ENCODE data around the gene HDAC4. TPM values are rescaled to one million over a fixed set of nuclear protein-coding genes. Genes with fewer than 3 reads are reported as not detected.

The HDAC4 gene
- total and polyA plus RNA-seq, 2 of the 4 experiments (the other 2 are of a cell fraction): 4.1 to 7.2 TPM

DNA sequence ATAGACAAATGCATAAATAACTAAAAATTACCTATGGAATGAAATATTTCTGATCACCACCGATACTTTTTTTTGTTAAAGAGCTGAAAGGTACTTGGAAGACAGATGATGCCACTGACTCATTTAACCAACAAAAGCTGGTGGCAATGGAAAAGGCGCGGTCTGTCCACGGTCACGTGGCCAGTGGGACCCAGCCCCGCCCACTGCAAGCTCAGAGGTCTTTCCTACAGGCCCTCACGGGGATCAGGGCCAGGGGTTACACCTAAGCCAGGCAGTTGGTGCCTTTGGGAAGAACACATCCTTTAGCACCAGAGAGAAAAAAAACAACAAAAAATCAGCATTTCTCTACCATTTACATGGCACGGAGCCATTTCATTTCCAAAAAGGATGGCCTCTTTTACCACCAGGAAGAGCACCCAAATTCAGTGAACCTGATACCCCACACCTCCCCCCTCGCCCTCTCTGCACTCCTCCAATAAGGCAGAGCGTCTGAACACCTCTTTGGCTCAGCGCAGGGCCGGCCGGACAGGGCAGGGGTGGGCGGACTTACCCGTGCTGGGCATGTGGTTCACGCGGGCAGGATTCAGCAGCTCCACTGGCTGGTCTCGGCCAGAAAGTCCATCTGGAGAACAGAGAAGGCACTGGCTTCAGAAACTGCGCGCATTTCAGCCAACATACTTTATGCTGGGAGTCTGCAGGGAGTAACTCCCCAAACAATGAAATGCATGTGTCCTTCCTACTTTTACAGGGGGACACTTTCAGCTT lies 164.6 kb downstream of the HDAC4 start:
- dilution Hi-C loops (cut with HindIII; ENCODE audit: low sequenced_read_pairs, unreplicated experiment): no loop called here
- Histone ChIP-seq H3K4me3 (ENCODE audit: insufficient read depth, low read depth, low read length) (no peak overlapping the region), H3K4ac (ENCODE audit: low read depth, low read length) (no peak overlapping the region), H2BK5ac (ENCODE audit: low read depth, low read length, poor library complexity, severe bottlenecking) (no peak overlapping the region), H3K9me3 (ENCODE audit: control insufficient read depth, insufficient read depth, low read length) (no peaks in the 10 kb centered on the region), H3K4me2 (ENCODE audit: low read depth, low read length) (no peak overlapping the region), H3K9me1 (ENCODE audit: insufficient read depth, low read length) (peaks cover 13% of the 10 kb centered on the region; the same call in 1 of the 2 replicates), H3K4me1 (ENCODE audit: control insufficient read depth, insufficient read depth, low read length) (peaks cover 13% of the 10 kb centered on the region), H3K9ac (ENCODE audit: low read depth, low read length) (no peak overlapping the region), H2AFZ (replicated peaks; ENCODE audit: low read length, poor library complexity) (no peak overlapping the region), H2BK20ac (ENCODE audit: low read depth, low read length) (no peak overlapping the region), H4K5ac (ENCODE audit: low read depth, low read length) (no peak overlapping the region), H3K14ac (replicated peaks; ENCODE audit: low read depth, low read length) (no peak overlapping the region), H2BK120ac (ENCODE audit: low read depth, low read length) (no peak overlapping the region), H4K20me1 (ENCODE audit: insufficient read depth, low read length) (peaks cover 14% of the 10 kb centered on the region), H2AK9ac (replicated peaks; ENCODE audit: low read depth, low read length, poor library complexity) (no peak overlapping the region), H3K36me3 (ENCODE audit: control insufficient read depth, insufficient read depth, low read length) (peaks cover 4% of the 10 kb centered on the region; the same call in 1 of the 2 replicates), H3K79me1 (ENCODE audit: low read depth in 1 of 2, low read length in 2 of 2) (peaks cover 28 to 35% of the 10 kb centered on the region in 2 experiments), H3K18ac (ENCODE audit: low read depth, low read length) (no peak overlapping the region), H4K8ac (ENCODE audit: low read depth in 2 of 2, low read length in 2 of 2) (no peak overlapping the region), H3K27me3 (ENCODE audit: control insufficient read depth, insufficient read depth, low read length) (no peaks in the 10 kb centered on the region), H3K27ac (ENCODE audit: insufficient read depth, low read length) (no peak overlapping the region), H2BK15ac (ENCODE audit: low read depth, low read length) (no peak overlapping the region), H2AK5ac (ENCODE audit: low read depth, low read length) (no peak overlapping the region), H3K23ac (ENCODE audit: low read depth, low read length) (no peak overlapping the region), H3K56ac (ENCODE audit: extremely low read depth, insufficient read depth, low read length) (no peak overlapping the region), H4K91ac (ENCODE audit: insufficient read depth, low read depth, low read length) (no peak overlapping the region)
- TF ChIP-seq CEBPB (IDR thresholded peaks at IDR 0.05; ENCODE audit: low read depth, low read length) (no peak), BHLHE40 (IDR thresholded peaks at IDR 0.05; ENCODE audit: low read depth, low read length) (no peak), RCOR1 (IDR thresholded peaks at IDR 0.05; ENCODE audit: insufficient replicate concordance, low read length) (no peak), SMC3 (IDR thresholded peaks at IDR 0.05; ENCODE audit: low read depth, low read length) (no peak), NFE2L2 (IDR thresholded peaks at IDR 0.05; ENCODE audit: low read depth, low read length) (no peak), MAFK (IDR thresholded peaks at IDR 0.05; ENCODE audit: low read depth, low read length) (no peak), MXI1 (IDR thresholded peaks at IDR 0.05; ENCODE audit: borderline replicate concordance, low read depth, low read length) (no peak), RFX5 (IDR thresholded peaks at IDR 0.05; ENCODE audit: low read depth, low read length) (no peak), MAZ (IDR thresholded peaks at IDR 0.05; ENCODE audit: borderline replicate concordance, low read depth, low read length) (no peak), FOS (IDR thresholded peaks at IDR 0.05; ENCODE audit: low read depth, low read length) (no peak), RAD21 (IDR thresholded peaks at IDR 0.05; ENCODE audit: low read length) (no peak), CHD1 (IDR thresholded peaks at IDR 0.05; ENCODE audit: low read depth, low read length) (no peak), POLR2A (IDR thresholded peaks at IDR 0.05; ENCODE audit: low read depth, low read length) (no peak)
- TF ChIP-seq, protein P1, sequence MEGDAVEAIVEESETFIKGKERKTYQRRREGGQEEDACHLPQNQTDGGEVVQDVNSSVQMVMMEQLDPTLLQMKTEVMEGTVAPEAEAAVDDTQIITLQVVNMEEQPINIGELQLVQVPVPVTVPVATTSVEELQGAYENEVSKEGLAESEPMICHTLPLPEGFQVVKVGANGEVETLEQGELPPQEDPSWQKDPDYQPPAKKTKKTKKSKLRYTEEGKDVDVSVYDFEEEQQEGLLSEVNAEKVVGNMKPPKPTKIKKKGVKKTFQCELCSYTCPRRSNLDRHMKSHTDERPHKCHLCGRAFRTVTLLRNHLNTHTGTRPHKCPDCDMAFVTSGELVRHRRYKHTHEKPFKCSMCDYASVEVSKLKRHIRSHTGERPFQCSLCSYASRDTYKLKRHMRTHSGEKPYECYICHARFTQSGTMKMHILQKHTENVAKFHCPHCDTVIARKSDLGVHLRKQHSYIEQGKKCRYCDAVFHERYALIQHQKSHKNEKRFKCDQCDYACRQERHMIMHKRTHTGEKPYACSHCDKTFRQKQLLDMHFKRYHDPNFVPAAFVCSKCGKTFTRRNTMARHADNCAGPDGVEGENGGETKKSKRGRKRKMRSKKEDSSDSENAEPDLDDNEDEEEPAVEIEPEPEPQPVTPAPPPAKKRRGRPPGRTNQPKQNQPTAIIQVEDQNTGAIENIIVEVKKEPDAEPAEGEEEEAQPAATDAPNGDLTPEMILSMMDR (conservative IDR thresholded peaks at IDR 0.05; ENCODE audit: low read depth, low read length): no peak
- TF ChIP-seq, protein P2, sequence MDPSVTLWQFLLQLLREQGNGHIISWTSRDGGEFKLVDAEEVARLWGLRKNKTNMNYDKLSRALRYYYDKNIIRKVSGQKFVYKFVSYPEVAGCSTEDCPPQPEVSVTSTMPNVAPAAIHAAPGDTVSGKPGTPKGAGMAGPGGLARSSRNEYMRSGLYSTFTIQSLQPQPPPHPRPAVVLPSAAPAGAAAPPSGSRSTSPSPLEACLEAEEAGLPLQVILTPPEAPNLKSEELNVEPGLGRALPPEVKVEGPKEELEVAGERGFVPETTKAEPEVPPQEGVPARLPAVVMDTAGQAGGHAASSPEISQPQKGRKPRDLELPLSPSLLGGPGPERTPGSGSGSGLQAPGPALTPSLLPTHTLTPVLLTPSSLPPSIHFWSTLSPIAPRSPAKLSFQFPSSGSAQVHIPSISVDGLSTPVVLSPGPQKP (IDR thresholded peaks at IDR 0.05; ENCODE audit: borderline replicate concordance, low read depth, low read length): no peak
- TF ChIP-seq, protein P3, sequence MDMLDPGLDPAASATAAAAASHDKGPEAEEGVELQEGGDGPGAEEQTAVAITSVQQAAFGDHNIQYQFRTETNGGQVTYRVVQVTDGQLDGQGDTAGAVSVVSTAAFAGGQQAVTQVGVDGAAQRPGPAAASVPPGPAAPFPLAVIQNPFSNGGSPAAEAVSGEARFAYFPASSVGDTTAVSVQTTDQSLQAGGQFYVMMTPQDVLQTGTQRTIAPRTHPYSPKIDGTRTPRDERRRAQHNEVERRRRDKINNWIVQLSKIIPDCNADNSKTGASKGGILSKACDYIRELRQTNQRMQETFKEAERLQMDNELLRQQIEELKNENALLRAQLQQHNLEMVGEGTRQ (IDR thresholded peaks at IDR 0.05; ENCODE audit: low read depth, low read length): no peak
- 93% methylated on average over 14 of the region's 20 CpGs; no CpG with 5 or more reads in 1 of the 2 experiments for WGBS, 2 experiments (ENCODE audit: extremely low coverage in 2 of 2, insufficient read length in 1 of 2)
- intact Hi-C loops (cut with micrococcal nuclease): no loop called here
- DNase-seq: no peak
- no peak for ATAC-seq (ENCODE audit: low read depth)
- BruUV-seq (replicated peaks): no TSS peak
- in situ Hi-C loops (cut with MboI; ENCODE audit: low sequenced_read_pairs): no loop called here
- CTCF ChIA-PET: no interaction called here
- POLR2A ChIA-PET (ENCODE audit: unreplicated experiment): no interaction called here

All from IMR-90 (cell line).